Measurements from ENCODE around the gene IGSF11. TPM values are rescaled to one million over a fixed set of nuclear protein-coding genes. Genes with fewer than 3 reads are reported as not detected.

IGSF11 gene
- total and polyA plus RNA-seq, 9 of the 15 experiments (the other 6 are each of a cell fraction or from before 2014, with no cell fraction given): 1.2 to 2.8 (median 1.7) TPM

DNA sequence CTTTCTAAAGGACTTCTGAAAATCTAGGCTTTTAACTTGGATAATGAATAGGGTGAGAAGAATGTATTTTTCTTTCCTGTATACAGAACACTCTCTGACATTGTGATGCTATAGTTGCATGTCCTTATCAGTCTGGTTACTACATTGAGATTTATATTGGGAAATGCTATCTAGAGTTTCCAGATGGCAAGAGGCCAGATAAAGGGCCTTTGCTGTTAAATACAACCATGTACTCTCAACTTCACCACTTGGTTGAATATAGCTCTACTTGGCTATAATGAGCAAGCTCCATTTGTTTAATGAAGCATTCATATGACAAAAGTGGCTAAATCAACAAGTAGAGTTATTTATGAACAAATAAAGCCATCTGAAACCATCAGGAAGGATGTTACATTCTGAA lies 91.0 kb downstream of the IGSF11 start (continued):
- TF ChIP-seq STAT5B (CRISPR knock-in tag; IDR thresholded peaks at IDR 0.05) (no peak), GATAD2B (IDR thresholded peaks at IDR 0.05; ENCODE audit: borderline replicate concordance) (no peak), ZNF766 (CRISPR knock-in tag; conservative IDR thresholded peaks at IDR 0.05) (no peak), HNRNPH1 (optimal IDR thresholded peaks at IDR 0.05; ENCODE audit: low read depth, low read length) (no peak), CCNT2 (IDR thresholded peaks at IDR 0.05; ENCODE audit: borderline replicate concordance, extremely low read depth, insufficient read length, low read depth, low read length) (peak; percentile 15), HDAC6 (IDR thresholded peaks at IDR 0.05; ENCODE audit: low read depth, low read length) (no peak), HDGF (IDR thresholded peaks at IDR 0.05) (no peak), CBFA2T2 (conservative IDR thresholded peaks at IDR 0.05) (peak; percentile 39; the same call in 1 of the 2 replicates)
- TF ChIP-seq, protein P1, sequence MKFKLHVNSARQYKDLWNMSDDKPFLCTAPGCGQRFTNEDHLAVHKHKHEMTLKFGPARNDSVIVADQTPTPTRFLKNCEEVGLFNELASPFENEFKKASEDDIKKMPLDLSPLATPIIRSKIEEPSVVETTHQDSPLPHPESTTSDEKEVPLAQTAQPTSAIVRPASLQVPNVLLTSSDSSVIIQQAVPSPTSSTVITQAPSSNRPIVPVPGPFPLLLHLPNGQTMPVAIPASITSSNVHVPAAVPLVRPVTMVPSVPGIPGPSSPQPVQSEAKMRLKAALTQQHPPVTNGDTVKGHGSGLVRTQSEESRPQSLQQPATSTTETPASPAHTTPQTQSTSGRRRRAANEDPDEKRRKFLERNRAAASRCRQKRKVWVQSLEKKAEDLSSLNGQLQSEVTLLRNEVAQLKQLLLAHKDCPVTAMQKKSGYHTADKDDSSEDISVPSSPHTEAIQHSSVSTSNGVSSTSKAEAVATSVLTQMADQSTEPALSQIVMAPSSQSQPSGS (CRISPR knock-in tag; IDR thresholded peaks at IDR 0.05): no peak
- TF ChIP-seq, protein P2, sequence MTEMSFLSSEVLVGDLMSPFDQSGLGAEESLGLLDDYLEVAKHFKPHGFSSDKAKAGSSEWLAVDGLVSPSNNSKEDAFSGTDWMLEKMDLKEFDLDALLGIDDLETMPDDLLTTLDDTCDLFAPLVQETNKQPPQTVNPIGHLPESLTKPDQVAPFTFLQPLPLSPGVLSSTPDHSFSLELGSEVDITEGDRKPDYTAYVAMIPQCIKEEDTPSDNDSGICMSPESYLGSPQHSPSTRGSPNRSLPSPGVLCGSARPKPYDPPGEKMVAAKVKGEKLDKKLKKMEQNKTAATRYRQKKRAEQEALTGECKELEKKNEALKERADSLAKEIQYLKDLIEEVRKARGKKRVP (CRISPR knock-in tag; IDR thresholded peaks at IDR 0.05): no peak
